Measurements from ENCODE around the gene NOL4L.

NOL4L gene

DNA sequence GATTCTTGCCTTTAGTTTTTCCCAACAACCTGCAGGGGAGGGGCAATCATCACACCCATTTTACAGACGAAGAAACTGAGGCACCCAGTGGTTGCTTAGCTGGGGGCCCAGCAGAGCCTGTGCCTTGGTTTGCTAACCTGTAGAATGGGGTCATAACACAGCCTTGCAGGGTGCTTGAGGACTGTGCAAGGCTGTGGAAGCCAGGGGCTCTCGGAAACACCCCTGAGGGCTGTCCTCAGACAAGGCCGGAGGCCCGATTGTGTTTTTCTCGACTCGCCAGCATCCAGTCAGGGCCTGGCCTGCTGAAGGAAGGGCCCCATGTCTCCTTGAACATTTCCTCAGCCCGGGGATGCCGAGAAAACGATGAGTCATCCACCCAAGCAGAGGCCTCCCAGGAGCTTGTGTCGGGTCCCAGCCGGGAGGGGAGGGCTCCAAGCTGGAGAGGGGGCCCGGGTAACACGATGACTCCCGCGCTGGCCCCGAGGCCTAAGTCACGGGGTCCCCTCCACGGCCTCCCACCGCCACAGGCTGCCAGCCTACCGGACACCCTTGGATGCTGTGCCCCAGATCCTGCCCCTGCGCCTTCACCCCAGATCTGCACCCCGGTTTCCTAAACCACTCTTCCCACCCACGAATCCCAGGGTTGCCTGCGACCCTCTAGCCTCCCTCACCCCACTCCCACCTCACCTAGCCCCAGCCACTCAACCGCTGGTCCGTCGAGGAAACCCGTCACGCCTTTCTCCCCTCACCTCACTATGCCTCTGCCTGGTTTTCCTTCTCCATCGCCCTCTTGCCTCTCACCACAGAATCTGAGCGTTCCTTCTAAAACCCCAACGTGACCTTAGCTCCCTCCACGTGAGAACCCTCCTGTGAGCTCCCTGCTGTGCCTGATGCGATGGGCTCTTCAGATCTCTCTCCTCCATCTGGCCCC is 10.6 kb downstream of the NOL4L start:
- peak in 1 of 3 experiments; percentile 23 for DNase-seq

DNA sequence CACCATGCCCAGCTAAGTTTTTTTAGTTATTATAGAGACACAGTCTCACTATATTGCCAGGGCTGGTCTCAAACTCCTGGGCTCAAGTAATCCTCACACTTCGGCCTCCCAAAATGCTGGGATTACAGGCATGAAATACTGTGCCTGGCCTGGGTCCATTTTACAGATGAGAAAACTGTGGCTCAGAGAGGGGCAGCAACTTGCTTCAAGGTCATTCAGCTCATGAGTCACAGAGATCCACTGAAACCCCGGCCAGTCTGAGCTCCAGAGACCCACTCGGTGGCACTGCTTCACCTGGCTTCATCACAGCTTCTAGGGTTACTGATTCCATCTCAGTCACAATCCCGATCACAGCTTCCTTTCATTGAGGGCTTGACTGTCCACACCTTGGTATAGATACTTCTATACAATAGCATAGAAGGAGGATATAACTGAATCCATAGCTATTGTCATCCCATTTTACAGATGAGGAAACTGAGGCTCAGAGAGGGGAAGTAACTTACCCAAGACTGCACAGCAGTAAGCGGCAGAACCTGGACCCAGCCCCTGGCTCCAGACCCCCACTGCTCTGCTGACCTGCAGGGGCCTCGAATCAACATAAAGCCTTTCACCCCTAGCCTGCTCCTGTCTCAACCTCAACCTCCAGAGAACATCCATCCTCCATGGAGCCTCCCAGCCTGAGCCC is 11.8 kb downstream of the NOL4L start:
- DNase-seq: no peak

DNA sequence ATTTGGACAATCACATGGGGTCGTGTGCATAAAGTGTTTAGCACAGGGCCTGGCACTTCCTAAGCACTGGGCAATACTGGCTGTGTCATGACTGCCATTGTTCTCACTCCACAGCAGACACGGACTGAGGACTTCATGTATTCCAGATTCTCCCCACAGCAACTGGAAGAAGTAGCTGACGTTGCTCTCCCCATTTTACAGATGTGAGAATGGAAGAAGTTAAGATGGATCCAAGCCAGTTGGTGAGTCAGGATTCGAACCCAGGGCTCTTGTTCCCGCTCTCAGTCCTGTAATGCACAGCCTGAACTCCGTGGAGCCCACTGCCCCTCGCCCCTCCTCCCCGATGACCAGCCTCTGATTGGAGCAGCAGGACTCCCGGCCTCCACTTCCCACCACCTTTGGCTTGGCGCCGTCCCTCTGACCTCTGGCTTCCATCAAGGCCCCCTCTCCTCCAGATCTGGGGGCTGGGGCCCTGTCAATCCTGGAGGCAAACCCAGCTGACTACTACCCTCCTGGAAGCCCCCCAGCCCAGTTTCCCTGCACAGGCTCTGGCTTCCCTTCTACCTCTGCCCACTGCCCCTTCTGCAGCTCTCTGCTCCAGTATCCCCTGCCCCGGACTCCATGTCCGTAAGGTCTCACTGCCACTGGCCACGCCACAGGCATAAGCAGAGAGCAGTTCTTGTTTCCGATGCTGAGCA is 12.7 kb downstream of the NOL4L start:
- no peak for DNase-seq

GRCh38 chr20:32571566-32571965 is 13.6 kb downstream of the NOL4L start:
- DNase-seq: no peak

DNA sequence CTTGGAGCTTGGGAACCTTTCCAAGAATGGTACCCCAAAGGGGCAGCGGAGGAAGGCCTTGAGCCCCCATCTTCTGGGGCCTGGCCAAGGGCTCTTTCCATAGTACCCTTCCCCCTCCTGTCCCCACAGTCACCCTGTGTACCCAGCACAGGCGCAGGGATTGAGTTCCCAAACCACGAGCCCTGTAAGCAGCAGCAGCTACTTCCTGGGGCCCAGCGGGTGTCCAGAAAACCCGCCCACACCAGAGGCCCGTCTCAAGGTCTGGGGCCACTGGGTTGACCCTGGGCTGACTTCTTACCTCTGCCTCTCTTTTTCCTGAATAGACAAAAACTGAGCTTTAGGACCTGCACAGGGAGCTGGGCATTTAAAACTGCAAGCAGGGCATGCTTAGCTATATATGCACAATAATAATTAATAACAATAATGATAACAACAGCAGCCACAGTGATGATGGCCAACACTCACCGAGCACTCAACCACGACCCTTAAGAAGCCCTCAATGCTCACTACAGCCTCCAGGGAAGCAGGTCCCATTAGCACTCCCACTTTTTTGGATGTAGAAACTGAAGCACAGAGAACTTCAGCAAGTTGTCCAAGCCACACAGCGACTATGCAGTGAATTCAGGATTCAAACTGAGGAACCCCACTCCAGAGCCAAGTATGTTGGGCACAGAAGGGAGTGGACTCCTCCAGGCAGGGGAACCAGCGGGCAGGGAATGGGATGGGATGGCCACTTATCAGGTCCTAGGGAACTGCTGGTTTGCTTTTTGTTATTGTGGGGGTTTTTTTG is 14.5 kb downstream of the NOL4L start:
- DNase-seq: no peak

DNA sequence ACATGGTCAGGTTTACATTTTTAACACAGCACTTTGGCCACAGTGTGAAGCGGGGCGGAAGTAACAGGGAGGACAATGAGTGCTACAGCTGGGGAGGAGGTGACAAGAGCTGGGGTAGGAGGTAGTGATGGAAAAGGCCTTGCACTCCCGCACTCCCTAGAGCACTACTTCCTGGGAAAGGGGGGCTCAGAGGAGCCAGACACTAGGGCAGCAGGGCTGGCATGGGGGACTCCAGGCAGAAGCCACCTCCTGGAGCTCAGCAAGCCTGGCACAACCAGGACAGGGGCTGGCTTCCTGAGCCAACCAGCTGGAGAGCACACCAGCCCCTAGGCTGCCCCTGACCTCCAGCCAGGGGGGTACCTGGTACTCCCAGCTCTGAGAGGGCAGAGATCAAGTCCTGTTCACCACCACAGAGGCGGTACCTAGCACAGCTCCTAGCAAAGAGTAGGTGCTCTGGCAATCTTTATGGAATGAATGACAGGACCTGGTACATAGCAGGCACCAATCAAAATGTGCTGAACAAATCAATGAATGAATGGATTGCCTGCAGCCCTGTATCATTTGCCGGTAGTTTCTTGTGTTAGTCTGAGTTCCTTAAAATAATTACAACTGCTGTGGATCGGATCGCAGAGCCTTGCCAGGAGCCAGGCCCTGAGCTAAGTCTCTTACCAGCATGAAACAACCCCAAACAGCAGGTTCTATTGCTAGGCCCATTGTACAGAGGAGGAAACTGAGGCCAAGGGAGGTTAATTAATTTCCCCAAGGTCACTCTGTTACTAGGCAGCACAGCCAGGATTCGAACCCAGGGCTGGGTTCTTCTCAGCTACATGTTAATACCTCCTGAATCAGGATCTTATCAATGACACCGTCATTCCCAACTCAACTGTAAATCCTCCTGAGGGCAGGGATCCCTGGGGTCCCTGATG is 15.5 kb downstream of the NOL4L start:
- peak in 1 of 3 experiments; percentile 33 for DNase-seq

DNA sequence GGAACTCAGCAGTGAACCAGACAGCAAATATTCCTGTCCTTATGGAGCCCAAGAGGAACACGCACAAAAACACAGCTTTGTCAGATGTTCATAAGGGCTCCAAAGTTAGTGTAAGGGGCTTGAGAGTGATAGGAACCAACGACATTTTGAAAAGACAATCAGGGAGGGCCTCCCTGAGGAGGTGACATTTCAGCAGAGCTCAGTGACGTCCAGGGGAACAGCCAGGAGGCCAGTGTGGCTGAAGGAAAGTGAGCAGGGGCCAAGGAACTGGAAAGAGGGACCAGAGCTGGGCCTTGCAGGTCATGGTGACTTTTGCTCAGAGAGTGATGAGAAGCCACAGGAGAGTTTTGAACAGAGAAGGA is 16.1 kb downstream of the NOL4L start:
- DNase-seq: no peak

- DNase-seq: peak in 2 of 3 experiments; percentile 30 to 60
These were observed 17.6 kb downstream of the NOL4L start for GRCh38 chr20:32567384-32568178.

DNA sequence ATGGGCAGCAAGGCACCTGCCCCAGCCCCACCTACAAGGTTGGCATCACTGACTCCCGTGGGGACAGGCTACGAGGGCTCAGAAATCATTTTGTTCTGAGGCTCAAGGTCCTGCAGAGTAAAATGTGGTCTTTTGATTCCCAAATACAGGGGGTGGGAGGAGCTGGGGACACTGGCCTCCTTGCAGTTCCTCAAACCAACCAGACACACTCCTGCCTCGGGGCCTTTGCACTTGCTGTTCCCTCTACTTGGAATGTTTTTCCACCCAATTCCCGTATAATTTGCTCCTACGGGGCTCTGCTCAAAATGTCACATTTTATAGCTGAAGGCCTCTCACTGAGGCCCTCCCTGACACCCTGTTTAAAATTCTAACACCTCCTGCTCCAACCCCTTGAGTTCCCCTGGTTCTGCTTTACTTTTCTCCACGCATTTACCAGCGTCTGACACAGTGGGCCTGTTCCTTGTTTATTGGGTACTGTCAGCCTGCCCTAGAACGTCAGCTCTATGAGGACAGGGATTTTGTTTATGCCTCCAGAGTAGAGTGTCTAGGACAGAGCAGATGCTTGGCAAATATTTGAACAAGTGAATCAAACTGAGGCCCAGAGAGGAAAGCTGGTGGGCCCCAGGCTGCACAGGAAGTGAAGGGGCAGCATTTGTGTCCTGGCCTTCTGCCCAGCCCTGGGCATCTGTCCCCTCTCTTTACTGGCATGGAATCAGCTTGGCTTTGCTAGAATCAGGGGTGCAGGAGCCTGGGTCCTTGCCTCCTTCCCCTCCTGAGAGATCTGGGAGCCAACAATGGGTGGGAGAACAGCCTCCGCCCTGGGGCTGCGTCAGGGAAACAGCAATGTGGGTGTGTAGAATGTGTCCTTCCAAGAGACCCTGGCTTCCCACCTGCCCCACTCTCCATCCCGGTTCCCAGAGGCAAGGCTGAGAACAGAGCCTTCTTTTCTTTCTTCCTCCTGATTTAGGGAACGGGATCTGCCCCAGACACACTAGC is 18.5 kb downstream of the NOL4L start:
- no peak for DNase-seq

- DNase-seq: no peak
These were observed 19.4 kb downstream of the NOL4L start for GRCh38 chr20:32565735-32566032.

GRCh38 chr20:32564921-32565734 is 20.0 kb downstream of the NOL4L start:
- DNase-seq: no peak

DNA sequence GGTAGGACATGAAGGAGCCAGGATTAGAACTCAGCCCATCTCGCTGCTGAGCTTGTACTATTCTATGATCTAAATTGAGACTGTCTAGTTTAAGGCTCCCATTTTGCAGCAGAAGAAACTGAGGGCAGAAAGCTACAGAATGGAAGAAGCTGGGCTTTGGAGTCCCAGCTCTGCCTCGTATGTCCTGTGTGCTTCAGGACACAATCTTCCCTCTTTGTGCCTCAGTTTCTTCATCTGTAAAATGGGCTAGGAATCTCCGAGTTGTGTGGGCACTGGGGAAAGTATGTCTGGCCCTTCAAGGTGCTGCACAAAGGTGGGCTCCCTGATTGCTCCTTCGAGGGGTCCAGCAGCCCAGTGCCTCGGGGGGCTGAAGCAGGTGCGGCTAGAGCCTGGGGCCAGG is 20.7 kb downstream of the NOL4L start:
- DNase-seq: no peak

- DNase-seq: peak; percentile 24 to 94 (median 85)
These were observed 21.5 kb downstream of the NOL4L start for GRCh38 chr20:32563311-32564272.

- peak in 1 of 3 experiments; percentile 40 for DNase-seq
These were observed 22.6 kb downstream of the NOL4L start for GRCh38 chr20:32562495-32562911.

GRCh38 chr20:32560989-32561830 is 23.9 kb downstream of the NOL4L start:
- peak; percentile 77 to 95 (median 90) for DNase-seq

DNA sequence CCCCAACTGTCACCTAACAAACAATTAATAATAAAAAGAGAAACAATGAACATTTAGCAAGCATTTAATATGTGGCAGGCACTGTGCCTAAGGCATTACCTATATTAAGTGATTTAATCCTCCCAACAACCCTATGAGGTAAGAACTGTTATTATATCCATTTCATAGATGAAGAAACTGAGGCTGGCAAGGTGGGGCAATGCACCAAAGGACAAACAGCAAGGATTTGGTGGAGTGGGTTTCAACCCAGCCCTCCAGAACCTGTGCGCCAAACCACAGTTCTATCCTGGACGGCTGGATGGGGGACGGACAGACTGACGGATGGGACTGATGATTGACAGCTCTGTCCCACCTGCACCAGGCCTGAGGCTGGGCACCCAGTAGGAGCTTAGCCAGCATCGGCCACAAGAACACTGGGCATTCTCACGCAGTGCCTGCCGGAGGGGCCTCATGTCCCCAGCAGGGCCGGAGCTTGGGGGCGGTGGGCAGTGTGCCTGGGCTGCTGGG is 24.6 kb downstream of the NOL4L start:
- DNase-seq: no peak

All from NCI-H1417 (cell line).